ENCODE data around the gene RNU6-7. TPM values are rescaled to one million over a fixed set of nuclear protein-coding genes. Genes with fewer than 3 reads are reported as not detected.
A peak's percentile ranks its signal among the peaks of the same experiment; 100 is the strongest.

The RNU6-7 gene
- total and polyA plus RNA-seq, 2 of the 13 experiments (the other 11 are each of a cell fraction or from before 2014, with no cell fraction given) = under 0.01 TPM; not detected in 1

- TF ChIP-seq, protein P1, sequence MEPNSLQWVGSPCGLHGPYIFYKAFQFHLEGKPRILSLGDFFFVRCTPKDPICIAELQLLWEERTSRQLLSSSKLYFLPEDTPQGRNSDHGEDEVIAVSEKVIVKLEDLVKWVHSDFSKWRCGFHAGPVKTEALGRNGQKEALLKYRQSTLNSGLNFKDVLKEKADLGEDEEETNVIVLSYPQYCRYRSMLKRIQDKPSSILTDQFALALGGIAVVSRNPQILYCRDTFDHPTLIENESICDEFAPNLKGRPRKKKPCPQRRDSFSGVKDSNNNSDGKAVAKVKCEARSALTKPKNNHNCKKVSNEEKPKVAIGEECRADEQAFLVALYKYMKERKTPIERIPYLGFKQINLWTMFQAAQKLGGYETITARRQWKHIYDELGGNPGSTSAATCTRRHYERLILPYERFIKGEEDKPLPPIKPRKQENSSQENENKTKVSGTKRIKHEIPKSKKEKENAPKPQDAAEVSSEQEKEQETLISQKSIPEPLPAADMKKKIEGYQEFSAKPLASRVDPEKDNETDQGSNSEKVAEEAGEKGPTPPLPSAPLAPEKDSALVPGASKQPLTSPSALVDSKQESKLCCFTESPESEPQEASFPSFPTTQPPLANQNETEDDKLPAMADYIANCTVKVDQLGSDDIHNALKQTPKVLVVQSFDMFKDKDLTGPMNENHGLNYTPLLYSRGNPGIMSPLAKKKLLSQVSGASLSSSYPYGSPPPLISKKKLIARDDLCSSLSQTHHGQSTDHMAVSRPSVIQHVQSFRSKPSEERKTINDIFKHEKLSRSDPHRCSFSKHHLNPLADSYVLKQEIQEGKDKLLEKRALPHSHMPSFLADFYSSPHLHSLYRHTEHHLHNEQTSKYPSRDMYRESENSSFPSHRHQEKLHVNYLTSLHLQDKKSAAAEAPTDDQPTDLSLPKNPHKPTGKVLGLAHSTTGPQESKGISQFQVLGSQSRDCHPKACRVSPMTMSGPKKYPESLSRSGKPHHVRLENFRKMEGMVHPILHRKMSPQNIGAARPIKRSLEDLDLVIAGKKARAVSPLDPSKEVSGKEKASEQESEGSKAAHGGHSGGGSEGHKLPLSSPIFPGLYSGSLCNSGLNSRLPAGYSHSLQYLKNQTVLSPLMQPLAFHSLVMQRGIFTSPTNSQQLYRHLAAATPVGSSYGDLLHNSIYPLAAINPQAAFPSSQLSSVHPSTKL (CRISPR knock-in tag; IDR thresholded peaks at IDR 0.05) = 0 out of 2 replicates have a peak, but pooled peaks have one; percentile 34
- TF ChIP-seq ZNF17 (CRISPR knock-in tag; IDR thresholded peaks at IDR 0.05) (no peak), ZNF263 (CRISPR knock-in tag; IDR thresholded peaks at IDR 0.05) (no peak), LRRFIP1 (CRISPR knock-in tag; conservative IDR thresholded peaks at IDR 0.05) (no peak), ZNF850 (CRISPR knock-in tag; conservative IDR thresholded peaks at IDR 0.05) (no peak), ZNF124 (CRISPR knock-in tag; IDR thresholded peaks at IDR 0.05) (no peak), NR2F1 (CRISPR knock-in tag; IDR thresholded peaks at IDR 0.05) (no peak), ATF4 (CRISPR knock-in tag; IDR thresholded peaks at IDR 0.05) (no peak), HDAC2 (CRISPR knock-in tag; IDR thresholded peaks at IDR 0.05) (no peak), POGZ (CRISPR knock-in tag; IDR thresholded peaks at IDR 0.05) (no peak), IKZF4 (CRISPR knock-in tag; IDR thresholded peaks at IDR 0.05; ENCODE audit: borderline replicate concordance, low read depth, not compliant biosample characterization) (no peak), ARNT (IDR thresholded peaks at IDR 0.05) (no peak), MEIS1 (CRISPR knock-in tag; IDR thresholded peaks at IDR 0.05; ENCODE audit: borderline replicate concordance) (no peak), POLR2AphosphoS2 (IDR thresholded peaks at IDR 0.05; ENCODE audit: low read depth, low read length) (no peak), SRSF9 (IDR thresholded peaks at IDR 0.05; ENCODE audit: borderline replicate concordance, insufficient read depth, low read depth, low read length, poor library complexity, severe bottlenecking) (no peak), RAD21 (CRISPR knock-in tag; IDR thresholded peaks at IDR 0.05) (peak; percentile 38; the same call in 1 of the 2 replicates), TBX3 (IDR thresholded peaks at IDR 0.05; ENCODE audit: borderline replicate concordance) (no peak), ZNF10 (CRISPR knock-in tag; IDR thresholded peaks at IDR 0.05; ENCODE audit: borderline replicate concordance, low read depth) (no peak)
- TF ChIP-seq, protein P2, sequence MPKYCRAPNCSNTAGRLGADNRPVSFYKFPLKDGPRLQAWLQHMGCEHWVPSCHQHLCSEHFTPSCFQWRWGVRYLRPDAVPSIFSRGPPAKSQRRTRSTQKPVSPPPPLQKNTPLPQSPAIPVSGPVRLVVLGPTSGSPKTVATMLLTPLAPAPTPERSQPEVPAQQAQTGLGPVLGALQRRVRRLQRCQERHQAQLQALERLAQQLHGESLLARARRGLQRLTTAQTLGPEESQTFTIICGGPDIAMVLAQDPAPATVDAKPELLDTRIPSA (CRISPR knock-in tag; IDR thresholded peaks at IDR 0.05; ENCODE audit: borderline replicate concordance) = no peak
- TF ChIP-seq, protein P3, sequence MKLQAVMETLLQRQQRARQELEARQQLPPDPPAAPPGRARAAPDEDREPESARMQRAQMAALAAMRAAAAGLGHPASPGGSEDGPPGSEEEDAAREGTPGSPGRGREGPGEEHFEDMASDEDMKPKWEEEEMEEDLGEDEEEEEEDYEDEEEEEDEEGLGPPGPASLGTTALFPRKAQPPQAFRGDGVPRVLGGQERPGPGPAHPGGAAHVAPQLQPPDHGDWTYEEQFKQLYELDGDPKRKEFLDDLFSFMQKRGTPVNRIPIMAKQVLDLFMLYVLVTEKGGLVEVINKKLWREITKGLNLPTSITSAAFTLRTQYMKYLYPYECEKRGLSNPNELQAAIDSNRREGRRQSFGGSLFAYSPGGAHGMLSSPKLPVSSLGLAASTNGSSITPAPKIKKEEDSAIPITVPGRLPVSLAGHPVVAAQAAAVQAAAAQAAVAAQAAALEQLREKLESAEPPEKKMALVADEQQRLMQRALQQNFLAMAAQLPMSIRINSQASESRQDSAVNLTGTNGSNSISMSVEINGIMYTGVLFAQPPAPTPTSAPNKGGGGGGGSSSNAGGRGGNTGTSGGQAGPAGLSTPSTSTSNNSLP (IDR thresholded peaks at IDR 0.05; ENCODE audit: low read depth, low read length) = peak; percentile 66; the same call in 1 of the 2 replicates
Observed at GRCh38 chr14:32224737-32225377, 23.0 kb downstream of the RNU6-7 start (continued).
